ES-I3 (cell line): ENCODE data around the gene MON2.

Experiments used
- H3K36me3 ChIP-seq: 2 replicates; pipeline ENCODE4 v1.6.1; 2013; ENCODE audit warnings: mild to moderate bottlenecking, low read length, control low read depth, moderate library complexity; ENCODE audit not compliant: insufficient read depth
- H3K4me1 ChIP-seq: 2 replicates; pipeline ENCODE4 v1.6.1; 2013; ENCODE audit warnings: mild to moderate bottlenecking, control low read depth, low read length; ENCODE audit not compliant: insufficient read depth
- H3K9ac ChIP-seq: 2 replicates; pipeline ENCODE4 v1.6.1; 2013; ENCODE audit warnings: low read depth, mild to moderate bottlenecking, low read length, moderate library complexity
- H3K9me3 ChIP-seq: 2 replicates; pipeline ENCODE4 v1.6.1; 2013; ENCODE audit warnings: mild to moderate bottlenecking, low read length, moderate library complexity; ENCODE audit not compliant: control insufficient read depth, insufficient read depth

Gene MON2

DNA sequence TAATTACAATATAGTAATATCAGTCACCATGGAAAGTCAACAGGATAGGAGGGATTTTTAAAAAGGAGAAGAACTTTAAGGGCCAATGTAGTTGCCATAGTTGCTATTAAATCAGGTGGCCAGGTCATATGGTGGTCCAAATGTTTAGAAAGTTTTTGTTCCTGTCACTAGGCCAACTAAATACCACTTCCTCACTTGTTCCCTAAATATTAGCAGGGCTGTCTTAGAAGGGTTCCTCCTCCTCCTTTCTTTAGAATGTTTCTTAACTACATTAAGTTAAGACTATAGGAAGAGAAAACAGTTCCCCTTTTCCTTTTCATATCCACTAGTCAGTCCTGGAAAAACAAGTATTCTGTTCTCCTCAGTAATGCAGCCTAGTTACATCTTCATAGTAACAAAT is 50.3 kb downstream of the MON2 start:
- Histone ChIP-seq H3K4me1 (peaks cover 3% of the 10 kb centered on the region; the same call in 1 of the 2 replicates), H3K9ac (no peak overlapping the region), H3K36me3 (no peaks in the 10 kb centered on the region), H3K9me3 (peaks cover 4% of the 10 kb centered on the region; the same call in 1 of the 2 replicates)

DNA sequence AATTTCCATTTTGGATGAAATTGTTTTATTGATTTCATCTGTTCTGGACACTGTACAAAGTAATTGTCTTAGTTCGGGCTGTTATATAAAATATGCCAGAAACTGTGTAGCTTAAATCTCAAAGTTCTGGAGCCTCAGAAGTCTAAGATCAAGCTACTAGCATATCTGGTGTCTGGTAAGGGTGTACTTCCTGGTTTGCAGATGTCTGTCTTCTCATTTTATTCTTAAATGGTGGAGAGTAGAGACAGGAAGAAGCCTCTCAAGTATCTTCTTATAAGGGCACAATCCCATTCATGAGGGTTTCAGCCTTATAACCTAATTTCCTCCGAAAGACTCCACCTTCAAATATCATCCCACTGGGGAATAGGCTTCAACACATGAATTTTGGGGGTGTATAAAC is 51.3 kb downstream of the MON2 start:
- Histone ChIP-seq H3K9ac (no peak overlapping the region), H3K9me3 (no peaks in the 10 kb centered on the region), H3K4me1 (peaks cover 3% of the 10 kb centered on the region; the same call in 1 of the 2 replicates), H3K36me3 (no peaks in the 10 kb centered on the region)

DNA sequence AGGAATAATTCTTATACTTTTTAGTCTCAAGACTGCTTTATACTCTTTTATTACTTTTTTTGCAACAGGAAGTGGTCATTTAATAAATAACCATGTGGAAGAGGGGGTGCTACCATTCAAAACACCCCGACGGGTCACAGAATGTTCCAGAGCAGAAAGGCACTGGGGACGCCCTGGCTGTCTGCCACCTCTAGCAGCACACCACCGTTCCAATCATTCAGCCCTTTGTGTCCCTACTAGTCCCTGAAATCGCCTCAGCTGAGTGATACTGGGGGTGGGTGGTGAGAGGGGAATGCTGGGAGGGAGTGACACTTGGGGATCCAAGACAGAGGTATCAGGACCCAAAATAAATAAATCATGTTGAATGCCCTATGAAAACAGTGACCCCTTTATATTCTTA is 52.4 kb downstream of the MON2 start:
- Histone ChIP-seq H3K36me3 (no peaks in the 10 kb centered on the region), H3K4me1 (peaks cover 3% of the 10 kb centered on the region; the same call in 1 of the 2 replicates), H3K9me3 (no peaks in the 10 kb centered on the region), H3K9ac (no peak overlapping the region)

DNA sequence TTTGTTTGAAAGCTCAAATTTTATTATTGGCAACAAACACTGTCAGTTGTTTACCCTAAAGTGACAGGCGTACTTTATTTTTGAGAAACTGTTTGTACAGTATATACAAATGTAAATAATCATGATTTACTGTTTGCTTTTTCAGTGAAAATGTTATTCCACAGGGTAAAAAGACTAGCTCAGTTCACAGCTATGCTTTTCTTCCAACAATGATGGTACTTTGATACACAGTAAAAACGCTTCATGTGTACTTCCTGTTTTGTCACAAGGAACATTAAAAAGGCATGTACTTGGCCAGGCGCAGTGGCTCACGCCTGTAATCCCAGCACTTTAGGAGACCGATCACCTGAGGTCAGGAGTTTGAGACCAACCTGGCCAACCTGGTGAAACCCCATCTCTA is 53.7 kb downstream of the MON2 start:
- Histone ChIP-seq H3K4me1 (peaks cover 3% of the 10 kb centered on the region; the same call in 1 of the 2 replicates), H3K9ac (no peak overlapping the region), H3K36me3 (no peaks in the 10 kb centered on the region), H3K9me3 (no peaks in the 10 kb centered on the region)

DNA sequence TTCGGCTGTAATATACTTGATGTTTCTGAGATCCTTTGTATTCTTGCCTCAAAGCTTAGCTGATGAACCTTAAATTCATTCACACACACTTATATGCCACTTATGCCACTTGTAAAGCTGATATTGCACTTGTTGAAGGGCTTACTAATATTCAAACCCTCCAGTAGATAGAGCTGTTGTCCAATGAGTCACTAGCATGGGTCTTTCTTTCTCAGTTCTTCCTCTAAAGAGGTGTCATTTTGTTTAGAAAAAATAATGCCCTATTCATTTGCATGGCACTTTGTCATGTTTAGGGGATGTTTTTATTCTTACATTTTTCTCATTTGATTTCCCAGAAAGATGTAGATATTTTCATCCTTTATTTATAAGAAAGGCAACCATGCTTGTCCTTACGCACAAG is 56.4 kb downstream of the MON2 start:
- H3K36me3 ChIP-seq: no peaks in the 10 kb centered on the region
- H3K9me3 ChIP-seq: no peaks in the 10 kb centered on the region
- H3K4me1 ChIP-seq: peaks cover 3% of the 10 kb centered on the region; the same call in 1 of the 2 replicates
- no peak overlapping the region for H3K9ac ChIP-seq

DNA sequence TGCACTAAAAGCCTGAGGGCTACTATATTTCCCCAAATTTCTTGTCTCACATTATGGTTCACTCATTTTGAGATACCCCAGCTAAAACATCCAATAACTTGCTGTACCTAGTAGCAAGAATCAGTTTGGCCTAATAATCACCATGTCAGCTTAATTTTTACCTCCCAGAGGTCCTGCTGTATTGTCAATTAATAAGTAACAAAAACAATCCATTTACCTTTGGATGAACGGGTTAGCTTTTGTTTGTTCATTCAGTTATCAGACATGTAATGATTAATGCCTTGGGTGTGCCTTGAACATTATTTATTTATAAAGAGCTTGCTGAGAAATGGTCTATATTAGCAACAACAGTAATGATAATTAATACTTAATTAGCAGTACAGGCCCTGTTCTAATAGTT is 57.0 kb downstream of the MON2 start:
- no peaks in the 10 kb centered on the region for H3K9me3 ChIP-seq
- H3K9ac ChIP-seq: no peak overlapping the region
- H3K36me3 ChIP-seq: no peaks in the 10 kb centered on the region
- peaks cover 3% of the 10 kb centered on the region; the same call in 1 of the 2 replicates for H3K4me1 ChIP-seq

DNA sequence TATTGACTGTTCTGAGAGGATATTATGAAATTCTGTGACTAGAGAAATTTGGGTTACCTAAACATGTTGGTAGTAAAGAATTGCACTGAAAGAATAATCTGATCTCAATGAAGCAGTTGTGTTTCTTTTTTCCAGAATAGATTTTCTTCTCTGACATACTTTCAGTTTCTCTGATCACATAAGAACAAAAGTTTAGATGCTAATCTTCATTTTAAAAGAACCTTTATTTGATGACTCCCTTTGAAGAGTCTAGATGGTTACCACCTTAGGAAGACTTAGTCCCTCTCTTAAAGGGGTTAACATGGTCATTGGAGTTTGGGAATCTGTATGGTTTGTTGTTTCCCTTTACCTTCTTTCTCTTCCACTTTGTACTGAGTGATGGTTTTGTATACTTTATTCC is 58.6 kb downstream of the MON2 start:
- Histone ChIP-seq H3K9me3 (no peaks in the 10 kb centered on the region), H3K4me1 (no peaks in the 10 kb centered on the region), H3K9ac (no peak overlapping the region), H3K36me3 (no peaks in the 10 kb centered on the region)

DNA sequence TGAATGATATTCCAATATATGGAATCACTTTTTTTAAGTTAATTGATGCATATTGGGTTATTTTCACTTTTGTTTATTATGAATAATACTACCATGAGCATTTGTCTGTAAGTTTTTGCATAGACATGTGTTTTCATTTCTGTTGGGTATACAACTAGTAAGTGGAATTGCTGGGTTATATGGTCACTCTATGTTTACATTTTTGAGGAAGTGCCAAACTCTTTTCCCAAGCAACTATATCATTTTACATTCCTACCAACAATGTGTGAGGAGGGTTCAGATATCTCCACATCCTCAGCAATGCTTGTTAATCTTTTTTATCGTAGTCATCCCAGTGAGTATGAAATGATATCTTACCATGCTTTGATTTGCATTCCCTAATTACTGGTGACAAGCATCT is 64.0 kb downstream of the MON2 start:
- no peaks in the 10 kb centered on the region for H3K9me3 ChIP-seq
- no peak overlapping the region for H3K9ac ChIP-seq
- no peaks in the 10 kb centered on the region for H3K36me3 ChIP-seq
- no peaks in the 10 kb centered on the region for H3K4me1 ChIP-seq

DNA sequence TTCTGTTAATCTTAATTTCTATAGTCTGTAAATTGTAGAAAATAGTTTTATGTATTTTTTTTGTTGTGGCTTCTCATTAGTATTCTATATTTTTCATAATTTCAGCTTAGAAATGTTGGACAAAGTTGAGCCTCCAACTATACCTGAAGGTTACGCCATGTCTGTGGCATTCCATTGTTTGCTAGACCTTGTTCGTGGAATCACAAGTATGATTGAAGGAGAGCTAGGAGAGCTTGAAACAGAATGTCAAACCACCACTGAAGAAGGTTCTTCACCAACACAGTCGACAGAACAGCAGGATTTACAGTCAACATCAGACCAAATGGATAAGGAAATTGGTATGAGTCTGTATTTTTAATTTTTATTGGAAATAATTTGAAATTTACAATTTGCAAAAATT is 65.7 kb downstream of the MON2 start:
- no peaks in the 10 kb centered on the region for H3K9me3 ChIP-seq
- H3K9ac ChIP-seq: no peak overlapping the region
- H3K36me3 ChIP-seq: no peaks in the 10 kb centered on the region
- no peaks in the 10 kb centered on the region for H3K4me1 ChIP-seq

DNA sequence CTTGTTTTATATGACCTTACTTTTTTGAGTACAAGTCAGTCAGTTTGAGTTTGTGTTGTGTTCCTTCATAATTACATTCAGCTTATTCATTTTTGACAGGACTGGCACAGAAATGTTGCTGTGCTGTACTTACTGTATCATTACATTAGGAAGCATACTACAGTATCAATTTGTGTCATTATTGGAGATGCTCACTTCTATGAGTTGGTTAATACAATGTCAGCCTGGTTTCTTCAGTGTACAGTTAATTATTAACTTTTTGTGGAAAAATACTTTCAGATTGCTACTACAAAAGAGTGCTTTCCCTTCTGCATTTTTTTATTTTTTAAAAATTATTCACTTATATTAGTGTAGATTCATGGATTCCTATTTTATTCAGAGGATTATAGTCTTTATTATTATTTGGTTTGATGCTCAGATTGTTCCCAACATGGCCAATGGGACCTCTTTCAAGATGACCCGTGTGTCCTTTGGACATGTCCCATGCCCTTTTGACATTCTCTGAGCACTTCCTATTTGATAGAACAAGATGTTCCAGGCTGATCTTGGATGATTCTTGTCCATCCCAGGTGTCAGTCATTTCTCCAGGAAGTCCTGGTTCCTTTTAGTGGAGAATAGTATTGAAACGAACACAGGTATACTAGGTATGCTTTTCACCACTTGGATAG is 66.6 kb downstream of the MON2 start:
- no peaks in the 10 kb centered on the region for H3K9me3 ChIP-seq
- no peaks in the 10 kb centered on the region for H3K4me1 ChIP-seq
- H3K36me3 ChIP-seq: no peaks in the 10 kb centered on the region
- no peak overlapping the region for H3K9ac ChIP-seq

DNA sequence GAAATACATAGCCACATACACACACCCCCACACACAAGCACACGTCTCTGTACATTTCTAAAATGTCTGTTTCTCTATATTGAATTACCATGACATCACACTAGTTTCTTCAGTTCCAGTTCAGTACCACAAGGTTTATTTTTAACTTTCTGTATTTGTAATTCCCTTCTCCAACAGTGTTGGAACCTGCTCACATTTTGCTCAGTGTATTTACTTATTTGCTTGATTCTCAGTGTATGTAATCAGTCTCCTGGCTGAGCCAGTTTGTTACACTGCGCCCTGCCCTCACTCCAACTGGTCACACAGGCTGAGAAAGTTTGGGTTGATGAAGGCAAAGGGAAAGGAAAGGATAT is 67.1 kb downstream of the MON2 start:
- Histone ChIP-seq H3K9ac (no peak overlapping the region), H3K4me1 (no peaks in the 10 kb centered on the region), H3K36me3 (no peaks in the 10 kb centered on the region), H3K9me3 (no peaks in the 10 kb centered on the region)

DNA sequence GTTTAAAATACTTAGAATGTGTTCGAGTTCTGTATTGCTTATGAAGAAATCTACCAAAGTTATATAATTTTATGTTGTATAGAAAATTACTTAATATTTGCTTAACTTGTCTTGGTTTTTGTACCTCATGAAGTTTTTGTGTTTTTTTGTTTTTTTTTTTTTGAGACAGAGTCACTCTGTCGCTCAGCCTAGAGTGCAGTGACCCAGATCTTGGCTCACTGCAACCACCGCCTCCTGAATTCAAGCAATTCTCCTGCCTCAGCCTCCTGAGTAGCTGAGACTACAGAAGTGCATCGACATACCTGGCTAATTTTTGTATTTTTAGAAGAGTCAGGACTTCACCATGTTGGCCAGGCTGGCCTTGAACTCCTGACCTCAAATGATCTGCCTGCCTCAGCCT is 69.9 kb downstream of the MON2 start:
- H3K36me3 ChIP-seq: no peaks in the 10 kb centered on the region
- H3K9ac ChIP-seq: no peak overlapping the region
- H3K4me1 ChIP-seq: no peaks in the 10 kb centered on the region
- H3K9me3 ChIP-seq: no peaks in the 10 kb centered on the region

DNA sequence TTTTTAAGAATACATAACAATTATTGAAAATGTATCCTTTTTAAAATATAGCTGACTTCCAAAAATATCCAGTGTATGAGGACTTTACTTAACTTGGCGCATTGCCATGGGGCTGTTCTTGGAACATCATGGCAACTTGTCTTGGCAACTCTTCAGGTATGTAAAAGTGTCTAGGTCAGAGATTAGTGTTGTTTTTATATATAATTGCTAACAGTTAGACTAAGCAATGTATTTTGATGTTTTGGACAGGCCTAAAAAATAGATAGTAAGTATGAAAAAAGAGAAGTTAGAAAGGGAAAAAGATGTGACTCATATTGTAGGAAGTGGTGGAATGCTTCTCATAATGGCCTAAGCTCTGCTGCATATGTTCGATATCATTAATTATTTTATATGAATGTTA is 70.9 kb downstream of the MON2 start:
- Histone ChIP-seq H3K36me3 (no peaks in the 10 kb centered on the region), H3K9me3 (no peaks in the 10 kb centered on the region), H3K9ac (no peak overlapping the region), H3K4me1 (no peaks in the 10 kb centered on the region)

DNA sequence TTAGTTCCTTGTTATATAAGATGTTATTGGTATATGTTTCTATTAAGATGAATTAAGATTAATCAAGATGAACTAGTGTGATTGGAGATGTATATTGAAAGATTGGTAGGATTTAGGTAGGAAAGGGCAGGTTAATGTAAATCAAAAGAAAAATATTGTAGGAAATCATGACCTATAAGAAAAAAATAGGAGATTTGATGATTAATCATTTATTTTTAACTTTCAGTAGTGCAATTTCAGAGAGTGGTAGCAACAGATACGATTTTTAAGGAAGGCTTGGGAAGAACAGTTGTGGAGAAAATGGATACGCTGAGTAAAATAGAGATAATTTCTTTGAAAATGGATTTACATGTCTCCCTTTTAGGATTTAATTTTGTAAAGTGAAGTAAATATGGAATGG is 73.7 kb downstream of the MON2 start:
- Histone ChIP-seq H3K4me1 (no peaks in the 10 kb centered on the region), H3K9me3 (no peaks in the 10 kb centered on the region), H3K9ac (no peak overlapping the region), H3K36me3 (no peaks in the 10 kb centered on the region; the same call in 1 of the 2 replicates)

DNA sequence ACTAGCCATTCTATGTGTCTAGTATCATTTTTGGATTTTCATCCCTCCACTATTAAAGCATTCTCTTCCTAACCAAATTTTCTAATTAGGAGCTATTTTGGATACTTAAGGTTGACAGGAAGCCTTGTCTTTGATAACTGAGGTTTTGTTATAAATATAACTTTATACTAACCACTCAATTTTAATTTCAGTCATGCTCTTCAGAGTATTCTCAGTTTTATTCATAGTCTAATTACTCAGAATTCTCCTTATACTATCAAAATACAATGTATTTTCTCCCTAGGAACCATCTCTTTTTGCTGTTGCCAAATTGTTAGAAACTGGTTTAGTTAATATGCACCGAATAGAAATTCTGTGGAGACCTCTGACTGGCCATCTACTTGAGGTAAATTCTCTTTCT is 76.2 kb downstream of the MON2 start:
- Histone ChIP-seq H3K9ac (no peak overlapping the region), H3K9me3 (no peaks in the 10 kb centered on the region), H3K36me3 (peaks cover 2% of the 10 kb centered on the region; the same call in 1 of the 2 replicates), H3K4me1 (no peaks in the 10 kb centered on the region)

DNA sequence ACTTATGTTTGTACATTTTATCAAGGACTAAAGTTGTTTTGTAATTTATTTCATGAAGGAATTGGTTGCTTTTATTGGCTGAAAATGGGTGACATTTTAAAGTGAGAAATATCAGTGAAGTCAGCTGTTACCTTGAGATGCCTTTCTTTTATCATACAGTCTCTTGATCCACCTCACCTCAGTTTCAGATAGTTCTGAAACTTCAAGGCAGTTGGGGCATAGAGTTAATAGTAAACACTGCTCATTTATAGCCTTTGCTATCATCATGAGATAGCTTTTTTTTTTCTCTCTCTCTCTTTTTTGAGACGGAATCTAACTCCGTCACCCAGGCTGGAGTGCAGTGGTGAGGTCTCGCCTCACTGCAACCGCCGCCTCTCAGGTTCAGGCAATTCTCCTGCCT is 76.7 kb downstream of the MON2 start:
- Histone ChIP-seq H3K9me3 (no peaks in the 10 kb centered on the region), H3K9ac (no peak overlapping the region), H3K4me1 (no peaks in the 10 kb centered on the region), H3K36me3 (peaks cover 3% of the 10 kb centered on the region; the same call in 1 of the 2 replicates)
